Measurements from ENCODE around the gene MBD6.

- TF ChIP-seq CTCF (conservative IDR thresholded peaks at IDR 0.05; ENCODE audit: low read depth, low read length) = no peak
- no peak for TF ChIP-seq EZH2 (IDR thresholded peaks at IDR 0.05; ENCODE audit: borderline replicate concordance, low read depth, low read length, poor library complexity, severe bottlenecking)
These were observed 472 bp downstream of the MBD6 start for GRCh38 chr12:57522887-57523705.

All from A673 (cell line).